Glomerular visceral epithelial cell (primary cell): ENCODE results near the gene EFNA5.

Source experiments
- DNase-seq: peaks from one replicate; pipeline ENCODE4 v3.0.0-alpha.2; 2016; ENCODE audit errors: extremely low spot score

Gene EFNA5

DNA sequence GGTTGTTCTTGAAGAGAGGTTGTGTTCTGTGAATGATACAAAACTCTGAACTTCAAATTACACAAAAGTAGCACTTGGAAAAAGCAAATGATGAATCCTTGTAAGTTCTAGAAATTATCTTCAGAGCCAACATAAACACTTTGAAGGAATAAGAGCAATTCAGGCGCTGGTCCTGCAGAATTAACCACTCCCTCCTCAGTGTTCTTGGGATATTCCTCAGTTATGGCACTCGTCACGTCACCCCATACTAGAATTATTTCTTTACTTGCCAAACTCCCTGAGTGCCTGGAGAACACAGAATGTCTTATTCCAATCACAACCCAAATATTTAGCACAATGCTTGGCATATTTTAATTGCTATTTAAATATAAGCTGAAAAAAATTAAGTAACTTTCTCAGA lies 126.3 kb downstream of the EFNA5 start:
- DNase-seq = no peak

DNA sequence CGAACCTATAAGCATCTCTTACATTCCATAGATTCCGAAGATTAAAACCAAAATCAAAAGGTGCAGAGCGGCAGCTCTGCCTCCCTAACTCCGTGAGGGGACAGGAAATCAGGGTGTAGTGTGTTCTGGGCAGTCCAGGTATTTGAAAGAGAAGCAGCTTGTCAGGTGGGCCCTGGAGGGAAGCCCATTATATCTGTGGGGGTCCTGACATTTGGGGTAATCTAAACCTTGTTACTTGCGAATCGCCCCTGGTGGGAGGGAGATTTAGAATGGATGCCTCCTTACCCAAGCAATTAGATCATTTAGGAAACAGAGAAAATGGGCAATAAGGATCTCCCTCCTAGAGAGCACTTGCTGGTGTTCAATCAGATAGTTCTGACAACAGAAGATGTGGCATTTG lies 126.9 kb downstream of the EFNA5 start:
- no peak for DNase-seq

DNA sequence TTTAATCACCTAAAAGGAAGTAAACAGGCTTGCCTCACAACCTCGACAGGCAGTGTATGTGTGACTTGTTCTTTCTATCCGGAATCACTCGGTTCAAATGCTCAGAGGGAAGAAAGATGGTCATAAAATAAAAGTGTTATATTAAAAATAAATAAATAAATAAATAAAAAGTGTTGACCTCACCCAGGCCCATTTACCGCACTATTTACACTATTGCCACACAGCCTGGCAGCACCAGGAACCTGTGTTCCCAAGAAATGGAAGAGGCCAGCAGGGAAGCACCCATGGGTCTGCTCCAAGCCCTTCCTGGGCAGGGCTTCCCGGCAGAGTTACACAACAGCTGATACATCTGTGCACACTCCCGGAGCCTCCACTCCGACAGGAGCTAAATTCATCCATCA lies 127.9 kb downstream of the EFNA5 start:
- peak; percentile 83 for DNase-seq

DNA sequence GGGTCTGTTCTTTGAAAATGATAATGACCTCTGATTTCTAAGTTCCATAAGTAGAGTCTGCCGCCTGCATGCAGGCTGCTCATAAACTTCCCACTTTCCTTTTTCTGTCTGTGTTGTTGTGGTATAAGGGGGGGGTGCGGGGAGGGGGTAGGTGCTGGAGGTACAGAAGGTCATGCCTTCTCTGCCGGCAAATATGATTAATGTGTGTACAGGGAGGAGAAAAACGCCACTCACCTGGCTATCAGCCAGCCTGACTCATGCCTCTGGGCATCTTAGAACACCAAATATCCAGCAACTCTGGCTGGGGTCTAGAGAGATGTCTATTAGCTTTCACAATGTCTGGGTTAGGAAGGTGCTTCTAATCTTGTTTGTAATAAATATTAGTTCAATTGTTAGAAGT lies 128.3 kb downstream of the EFNA5 start:
- peak; percentile 99 for DNase-seq

DNA sequence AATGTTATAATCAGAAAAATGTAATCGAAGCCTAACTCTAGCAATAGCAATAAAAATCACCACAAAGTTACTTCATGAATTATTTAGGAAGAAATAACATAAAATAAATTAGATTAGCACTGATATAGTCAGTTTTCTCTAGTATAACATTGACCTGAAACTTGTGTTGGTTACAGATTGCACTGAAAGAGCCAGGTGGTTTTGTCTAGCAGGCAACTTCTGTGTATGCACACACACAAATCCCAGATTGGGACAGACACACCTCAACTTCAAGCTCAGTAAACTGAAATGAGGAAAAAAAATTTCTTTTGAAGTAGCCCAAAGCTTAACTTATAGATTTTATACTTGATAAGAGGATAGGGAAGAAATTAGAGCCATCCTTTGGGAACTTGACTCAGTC lies 129.3 kb downstream of the EFNA5 start:
- DNase-seq = no peak

DNA sequence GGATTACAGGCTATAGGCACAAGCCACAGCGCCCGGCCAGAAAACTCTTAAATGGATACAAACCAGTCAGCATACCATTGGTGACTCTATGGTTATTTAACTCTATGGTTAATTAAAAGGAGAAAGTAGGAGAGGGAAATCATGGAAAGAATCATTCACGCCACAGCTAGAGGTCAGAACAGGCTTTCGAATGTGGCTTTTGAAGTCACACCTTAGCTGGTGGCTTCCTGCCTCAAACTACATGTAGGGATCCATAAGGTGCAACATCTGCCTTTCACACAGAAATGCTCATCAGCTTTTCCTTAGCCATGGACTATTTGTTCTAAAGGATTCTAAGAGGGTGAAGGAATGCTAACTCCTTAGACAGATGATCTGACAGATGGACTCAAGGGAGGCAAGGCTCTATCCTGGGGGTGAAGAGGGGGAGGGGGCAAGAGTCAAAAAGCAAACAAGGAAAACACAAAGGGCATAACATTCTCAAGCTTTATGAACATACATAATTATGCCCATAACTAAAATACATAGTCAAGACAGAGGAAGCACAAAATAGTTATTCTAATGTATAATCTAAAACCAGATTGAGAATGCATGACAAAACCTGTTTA lies 130.9 kb downstream of the EFNA5 start:
- no peak for DNase-seq

DNA sequence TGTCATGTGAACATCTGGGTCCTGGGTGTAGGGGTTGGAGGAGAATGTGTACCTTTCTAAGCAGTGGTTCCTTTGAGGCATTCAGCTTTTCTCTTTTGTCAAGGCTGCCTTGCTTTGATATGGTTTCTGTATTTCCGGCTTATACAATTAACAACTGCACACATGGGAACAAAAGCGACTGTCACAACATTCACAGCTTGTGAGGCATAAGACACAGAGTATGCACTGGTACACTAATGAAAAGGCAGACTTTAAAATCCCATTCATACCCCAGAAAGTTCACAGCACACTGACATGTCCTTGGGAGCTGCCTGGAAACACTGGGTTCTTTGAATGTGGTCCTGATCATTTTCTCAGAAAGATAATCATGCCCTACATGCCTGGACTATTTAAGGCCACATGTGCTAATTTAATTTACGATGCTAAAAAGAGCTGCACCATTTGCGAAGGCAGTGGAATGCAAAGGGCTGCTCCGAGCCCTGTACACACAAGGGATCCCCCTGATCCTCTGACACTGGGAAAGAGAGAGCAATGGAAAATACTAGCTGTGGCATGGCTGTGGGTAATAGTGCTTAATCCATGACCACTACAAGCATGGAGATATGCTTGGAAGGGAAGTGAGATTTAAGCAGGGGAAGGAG lies 131.8 kb downstream of the EFNA5 start:
- DNase-seq = no peak

DNA sequence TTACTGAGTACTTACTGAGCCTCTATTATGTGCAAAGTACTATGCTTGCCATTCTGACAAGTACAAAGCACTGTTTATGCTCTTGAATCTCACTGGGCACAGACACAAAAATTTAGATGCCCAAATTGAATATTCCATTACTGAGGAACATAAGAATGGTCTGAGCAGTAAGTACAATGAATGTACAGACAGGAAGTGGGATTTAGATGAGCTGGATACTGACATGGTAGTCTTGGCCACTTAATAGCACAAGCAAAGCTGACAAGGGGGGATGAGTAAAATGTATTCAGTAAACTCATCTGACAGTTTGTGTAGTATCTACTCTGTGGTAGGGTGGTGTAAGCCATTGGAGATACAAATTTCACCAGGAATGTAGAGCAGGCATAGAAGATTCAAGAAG lies 132.4 kb downstream of the EFNA5 start:
- no peak for DNase-seq

DNA sequence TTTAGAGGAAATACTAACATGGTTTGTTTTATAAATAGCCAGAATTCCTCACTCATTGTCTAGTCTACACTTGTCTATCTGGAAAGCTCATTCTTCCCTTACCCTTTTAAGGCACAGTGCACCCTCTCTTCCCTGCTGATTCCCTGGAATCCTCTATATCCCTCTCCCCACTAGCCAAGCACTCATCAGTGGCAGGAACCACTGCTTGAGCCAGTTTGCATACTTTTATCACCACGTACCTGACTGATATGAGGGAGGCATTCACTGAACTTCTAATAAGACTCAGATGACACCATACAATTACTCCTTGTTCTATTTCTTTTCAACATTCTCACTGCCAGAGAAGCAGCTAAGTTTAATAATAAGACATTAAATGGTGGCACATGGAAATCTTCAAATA lies 134.9 kb downstream of the EFNA5 start:
- no peak for DNase-seq

DNA sequence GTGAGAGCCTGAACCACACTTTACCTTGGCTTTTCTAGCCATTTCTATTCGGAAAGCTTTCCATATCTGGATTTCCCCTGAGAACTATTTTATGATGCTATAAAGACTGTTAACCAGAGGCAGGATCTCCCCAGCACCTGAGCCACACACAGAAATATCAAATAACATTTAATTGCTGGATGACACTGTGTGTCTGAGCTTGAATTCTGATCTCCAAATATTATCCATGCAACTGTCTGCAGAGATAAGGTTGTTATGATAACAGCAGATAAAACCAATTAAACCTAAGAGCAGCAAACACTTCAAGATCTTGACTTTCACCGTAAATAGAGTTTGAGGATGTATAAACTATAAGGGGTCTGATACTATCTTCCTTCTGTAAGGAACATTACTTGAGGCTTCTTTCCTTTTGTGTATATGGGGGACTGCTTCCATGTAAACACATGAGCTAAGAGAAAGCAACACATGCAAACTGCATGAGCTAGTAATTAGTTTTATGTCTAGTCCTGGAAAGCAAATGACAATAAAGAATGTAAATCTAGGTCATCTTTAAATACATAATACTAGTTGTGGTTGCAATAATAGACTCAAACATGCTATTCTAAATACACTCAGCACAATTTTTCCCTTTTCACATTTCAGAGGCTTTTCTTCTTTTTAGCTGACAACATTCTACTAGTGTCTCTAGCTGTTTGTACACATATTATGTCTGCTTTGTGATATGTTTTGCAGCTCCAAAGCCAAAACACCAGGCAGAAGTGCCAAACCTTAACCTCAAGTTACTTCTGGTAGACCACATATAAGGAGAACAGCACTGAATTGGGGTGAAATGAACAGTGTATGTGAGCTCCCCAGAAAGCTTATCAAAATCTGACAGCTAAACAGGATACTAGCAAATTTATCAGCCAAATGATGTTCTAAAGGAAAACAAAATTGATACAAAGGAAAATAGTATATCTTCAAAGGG lies 136.5 kb downstream of the EFNA5 start:
- DNase-seq = no peak

DNA sequence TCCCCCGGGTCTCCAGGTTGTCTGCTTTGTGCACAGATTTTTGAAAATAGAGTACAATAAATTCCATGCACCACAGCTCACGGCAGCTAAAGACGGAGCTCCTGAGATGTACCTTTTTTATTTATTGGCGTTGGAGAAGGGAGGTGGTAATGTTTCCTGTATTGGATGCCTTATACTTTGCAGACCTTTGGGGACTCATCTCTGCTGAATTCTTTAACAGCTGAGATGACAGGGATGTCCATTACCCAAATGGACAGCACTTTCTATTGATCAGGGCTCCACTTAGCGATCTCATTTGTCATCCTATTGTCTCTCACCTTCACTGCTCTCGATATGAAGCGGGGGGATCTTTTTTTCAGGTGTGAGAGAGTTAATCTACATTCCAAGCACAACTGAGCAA lies 137.8 kb downstream of the EFNA5 start:
- DNase-seq = no peak

DNA sequence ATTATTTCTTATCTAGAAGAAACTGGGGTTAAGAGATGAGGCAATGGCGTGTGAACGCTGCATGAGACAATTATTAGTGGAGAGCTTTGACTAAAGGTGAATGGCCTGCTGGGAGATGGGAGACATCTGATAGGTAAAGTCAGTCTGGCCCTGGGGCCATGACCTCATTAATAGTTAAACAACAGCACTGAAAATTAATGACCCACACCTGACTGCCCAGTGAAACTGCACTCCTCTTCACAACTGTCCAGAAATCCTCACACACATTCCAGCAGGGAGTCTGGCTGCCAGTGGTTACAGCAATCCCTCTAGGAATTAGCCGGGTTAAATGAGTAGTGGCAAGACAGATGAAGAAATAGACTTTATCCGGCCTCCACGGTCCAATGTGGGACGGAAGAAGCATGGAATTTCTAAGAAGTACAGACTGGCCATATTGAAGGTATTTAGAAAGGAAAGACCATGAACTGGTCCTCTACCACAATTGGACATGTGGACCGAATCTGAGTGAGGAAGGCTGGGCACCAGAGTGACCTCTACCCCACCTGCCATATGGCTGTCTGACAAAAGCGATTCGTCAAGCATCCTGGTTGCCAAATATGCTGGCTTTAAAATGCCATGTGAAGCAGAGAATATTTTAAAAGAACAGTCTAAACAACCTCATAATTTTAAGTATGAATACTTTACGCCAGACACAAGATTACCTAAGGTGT lies 138.4 kb downstream of the EFNA5 start:
- DNase-seq = peak; percentile 67

DNA sequence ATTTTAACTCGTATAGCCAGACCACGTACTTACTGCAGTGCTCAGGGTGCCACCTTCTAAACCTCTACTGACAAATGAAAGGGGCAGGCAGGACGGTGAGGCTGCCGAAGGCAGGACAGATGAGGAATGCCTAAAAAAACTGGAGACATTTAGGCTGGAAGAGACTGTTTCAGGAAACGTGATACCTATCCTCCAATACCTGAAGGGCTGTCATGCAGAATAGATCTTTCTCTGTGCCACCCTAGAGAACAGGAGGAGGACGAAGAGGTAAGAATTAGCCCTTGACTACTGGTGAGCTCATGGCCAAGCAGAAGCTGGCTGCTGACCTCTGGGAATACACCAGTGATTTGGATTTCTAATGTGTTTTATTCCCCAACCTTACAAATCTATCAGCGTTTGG lies 139.4 kb downstream of the EFNA5 start:
- DNase-seq = no peak

DNA sequence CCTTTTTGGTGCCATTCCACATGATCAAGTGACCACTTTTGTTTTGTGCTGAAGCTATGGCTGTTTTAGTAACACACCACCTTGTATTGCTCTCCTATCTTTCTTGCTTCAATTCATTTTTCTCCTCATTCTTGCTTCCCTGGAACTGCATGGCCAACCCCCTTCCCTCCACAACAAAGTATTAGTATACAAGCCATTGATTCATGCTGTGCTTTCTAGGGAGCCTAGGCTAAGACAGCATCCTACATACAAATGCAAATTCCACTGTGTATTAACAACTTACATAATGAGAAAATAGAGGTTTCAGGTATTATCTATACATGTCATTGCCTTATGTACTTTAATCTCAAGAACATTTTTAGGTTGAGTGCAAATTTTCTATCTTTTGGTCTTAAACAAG lies 141.1 kb downstream of the EFNA5 start:
- no peak for DNase-seq

DNA sequence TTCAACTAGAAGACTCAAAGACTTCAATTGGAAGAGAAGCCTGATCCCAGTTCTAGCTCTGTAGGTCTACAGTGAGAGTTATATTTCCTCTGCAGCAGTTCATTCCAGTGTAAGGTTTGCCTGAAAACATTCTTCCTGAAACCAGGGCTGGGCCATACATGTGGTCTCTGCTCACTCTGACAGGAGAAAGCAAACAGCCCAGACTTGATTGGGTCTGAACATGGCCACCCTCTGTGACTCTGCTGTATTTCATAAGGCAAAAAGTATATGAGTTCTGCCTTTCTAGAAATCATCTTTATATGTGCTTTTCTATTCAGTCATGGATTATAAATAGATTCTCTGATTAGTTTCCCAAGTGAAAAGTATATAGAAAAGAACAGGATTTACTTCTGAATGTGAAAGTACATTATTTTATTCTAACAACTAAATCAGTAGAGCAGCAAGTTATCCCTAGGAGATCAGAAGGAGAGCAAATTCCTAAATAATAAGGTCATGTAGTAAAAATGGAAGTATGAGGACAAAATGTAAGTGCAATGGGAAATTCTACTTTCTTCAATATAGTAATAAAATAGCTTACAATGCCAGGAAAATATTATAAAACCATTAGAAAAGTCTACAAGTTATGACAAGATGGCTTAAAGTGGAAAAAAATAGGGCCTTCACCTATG lies 144.3 kb downstream of the EFNA5 start:
- DNase-seq = peak; percentile 45

DNA sequence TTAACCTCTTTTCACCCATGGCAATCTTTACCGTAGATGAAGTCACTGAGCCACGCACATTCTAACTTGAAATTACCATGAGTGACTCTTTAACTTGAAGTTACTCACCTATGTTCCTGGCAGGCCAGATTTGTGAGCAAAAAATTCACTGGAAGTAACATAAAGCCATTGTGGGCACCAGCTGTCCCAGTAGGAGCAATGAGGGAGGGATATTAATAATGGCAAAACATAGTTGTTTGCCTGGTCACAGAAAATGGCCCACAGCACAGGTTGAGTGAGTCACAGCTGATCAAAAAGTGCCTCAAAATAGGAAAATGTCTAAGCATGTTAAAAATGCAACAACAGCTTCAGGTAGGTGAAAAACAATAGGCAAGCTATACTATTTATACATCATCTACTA lies 146.6 kb downstream of the EFNA5 start:
- DNase-seq = peak; percentile 52

DNA sequence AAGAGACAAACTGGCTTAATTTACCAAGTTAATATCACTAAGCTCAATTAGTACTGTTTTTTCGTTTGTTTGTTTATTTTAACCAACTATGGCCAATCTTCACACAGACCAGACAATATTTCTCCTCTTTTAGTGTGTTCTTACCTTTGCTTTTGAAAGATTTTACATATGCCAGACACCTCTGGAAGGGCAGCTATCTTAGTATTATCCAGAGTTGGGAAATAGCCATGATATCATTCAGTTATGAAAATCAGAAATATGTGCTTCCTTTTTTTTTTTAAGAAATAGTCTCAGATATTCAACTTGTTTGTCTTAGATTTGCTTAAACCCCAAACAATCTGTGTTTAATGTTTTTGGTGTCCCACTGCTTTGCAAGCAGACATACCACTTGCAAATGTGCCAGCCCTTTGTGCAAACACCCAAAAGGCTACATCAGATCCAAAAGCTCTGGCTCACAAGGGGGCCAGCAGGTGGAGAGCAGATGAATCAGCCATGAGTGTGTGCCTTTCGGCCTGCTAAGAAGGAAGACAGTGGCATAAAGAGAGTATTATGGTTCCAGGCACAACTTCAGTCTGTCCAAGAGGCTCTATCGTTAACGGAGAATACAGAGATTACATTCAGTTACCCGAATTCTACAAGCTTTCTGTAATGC lies 147.6 kb downstream of the EFNA5 start:
- DNase-seq = peak; percentile 54

DNA sequence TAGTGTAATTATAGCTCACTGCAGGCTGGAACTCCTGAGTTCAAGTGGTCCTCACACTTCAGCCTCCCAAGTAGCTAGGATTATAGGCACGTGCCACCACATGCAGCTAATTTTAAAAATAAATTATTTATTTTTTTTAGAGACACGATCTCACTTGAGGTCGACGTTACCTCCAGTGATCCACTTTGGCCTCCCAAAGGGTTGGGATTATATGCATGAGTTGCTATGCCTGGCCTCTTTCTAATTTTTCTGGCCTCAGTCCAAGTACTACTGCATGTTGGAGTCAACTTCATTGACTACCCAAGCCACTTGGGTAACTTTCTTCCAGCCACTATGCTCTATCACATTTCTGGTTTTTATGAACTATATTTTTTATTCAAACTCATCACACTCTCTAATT lies 148.3 kb downstream of the EFNA5 start:
- no peak for DNase-seq

DNA sequence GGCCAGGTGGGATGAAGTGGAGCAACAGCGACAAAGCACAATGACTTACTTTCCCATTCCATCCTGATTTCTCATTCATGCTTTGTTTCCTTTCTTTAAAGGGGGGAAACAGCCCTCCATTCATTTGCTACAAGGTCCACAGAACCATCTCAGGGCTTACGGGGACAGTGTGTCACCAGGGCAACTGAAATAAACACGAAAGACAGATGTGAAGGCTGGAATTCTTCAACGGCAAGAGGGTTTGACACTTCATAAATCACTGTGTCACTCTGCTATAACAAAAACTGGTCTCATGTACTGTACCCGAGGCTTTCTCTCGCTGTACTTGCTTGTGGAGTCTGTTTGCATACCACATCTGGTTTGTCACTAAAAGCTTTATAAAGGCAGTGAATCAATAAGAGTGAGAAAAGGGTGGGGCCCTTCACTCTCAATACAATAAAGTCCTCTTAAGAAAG lies 150.8 kb downstream of the EFNA5 start:
- peak; percentile 63 for DNase-seq

DNA sequence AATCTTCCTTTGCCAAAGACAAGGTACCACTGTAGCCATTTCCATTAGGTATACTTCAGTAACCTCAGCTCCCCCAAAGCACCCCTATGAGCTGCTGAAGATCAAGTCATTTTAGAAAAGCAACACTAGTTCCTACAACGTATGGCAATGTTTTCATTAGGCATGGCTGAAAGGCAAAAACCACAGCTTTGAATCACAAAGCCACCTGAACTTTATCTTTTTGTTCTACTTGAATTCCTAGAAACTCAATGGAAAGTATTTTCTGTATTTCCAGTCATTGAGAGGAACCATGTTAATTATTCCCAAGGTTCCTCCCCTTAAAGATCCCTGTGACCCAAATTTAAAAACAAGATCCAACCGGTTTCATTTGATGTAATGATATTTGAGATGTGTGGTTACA lies 152.1 kb downstream of the EFNA5 start:
- DNase-seq = no peak

DNA sequence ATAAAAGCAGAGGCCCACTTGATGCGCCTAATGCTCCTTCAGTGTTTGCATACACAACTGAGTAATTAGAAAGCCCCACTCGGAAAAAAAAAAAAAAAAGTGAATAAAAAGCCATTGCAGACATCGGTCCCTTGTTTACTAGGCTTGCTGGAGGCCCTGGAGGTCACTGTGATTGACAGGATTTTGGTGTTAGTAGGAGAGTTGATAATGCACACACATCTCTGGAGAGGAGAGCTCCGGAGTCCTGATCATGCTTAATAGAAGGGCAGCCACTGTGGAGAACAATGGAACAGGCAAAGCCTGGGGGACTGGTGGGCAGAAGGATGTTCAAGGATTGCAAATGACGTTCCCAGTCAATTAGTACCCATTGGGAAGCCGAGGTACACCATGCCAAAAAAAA lies 152.5 kb downstream of the EFNA5 start:
- no peak for DNase-seq
